Limb (tissue), 2 donors: ENCODE results near the gene PPP2R5C.

Experiments
- DNase-seq, 2 donors: peaks; one replicate each; pipeline ENCODE4 v3.0.0-alpha.2; 2016; ENCODE audit errors: extremely low spot score in 2 of 2

Gene PPP2R5C

DNA sequence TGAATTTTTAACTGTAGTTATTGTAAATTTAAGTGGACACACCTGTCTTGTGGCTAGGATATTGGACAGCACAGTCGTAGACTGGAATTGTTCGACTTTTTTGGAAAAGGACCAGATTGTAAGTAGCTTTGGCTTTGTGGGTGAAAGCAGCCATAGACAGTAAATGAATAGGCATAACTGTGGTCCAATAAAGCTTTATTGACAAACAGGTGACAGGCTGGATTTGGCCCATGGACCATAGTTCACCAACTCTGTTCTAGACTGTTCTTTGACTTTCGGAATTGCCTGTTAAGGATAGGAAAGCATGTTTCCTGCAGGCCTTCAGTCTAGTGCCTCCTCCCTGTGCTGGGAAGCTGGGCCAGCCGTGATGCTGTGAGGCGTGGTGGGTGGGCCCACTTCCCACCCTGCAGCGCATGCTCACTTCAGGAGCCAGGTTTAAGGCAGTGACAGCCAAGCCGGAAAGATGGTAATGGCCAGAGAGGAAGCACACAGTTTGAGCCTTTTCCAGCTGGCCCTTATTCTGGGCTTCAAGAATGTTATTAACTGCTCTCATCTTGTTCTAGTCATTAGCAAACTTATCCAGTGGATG, 51.8 kb downstream of the PPP2R5C start:
- no peak for DNase-seq

DNA sequence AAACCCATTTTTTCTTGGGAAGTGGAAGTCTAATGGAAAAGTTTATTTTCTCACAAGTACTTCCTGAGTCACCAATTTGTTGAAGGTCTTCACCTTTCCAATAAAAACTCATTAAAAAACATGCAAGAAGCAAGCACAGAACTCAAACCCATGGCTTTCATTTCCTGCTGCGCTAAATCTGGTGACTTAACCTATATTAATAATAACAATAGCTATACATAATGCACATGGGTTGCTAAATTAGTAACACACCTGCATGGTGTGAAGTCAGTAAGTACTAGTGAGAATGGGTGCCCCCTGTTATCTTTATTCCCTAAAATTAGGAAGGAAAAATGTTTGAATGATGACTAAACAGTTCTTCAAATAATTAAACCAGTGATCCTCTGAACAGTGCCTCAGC, 52.3 kb downstream of the PPP2R5C start:
- DNase-seq, result no peak

DNA sequence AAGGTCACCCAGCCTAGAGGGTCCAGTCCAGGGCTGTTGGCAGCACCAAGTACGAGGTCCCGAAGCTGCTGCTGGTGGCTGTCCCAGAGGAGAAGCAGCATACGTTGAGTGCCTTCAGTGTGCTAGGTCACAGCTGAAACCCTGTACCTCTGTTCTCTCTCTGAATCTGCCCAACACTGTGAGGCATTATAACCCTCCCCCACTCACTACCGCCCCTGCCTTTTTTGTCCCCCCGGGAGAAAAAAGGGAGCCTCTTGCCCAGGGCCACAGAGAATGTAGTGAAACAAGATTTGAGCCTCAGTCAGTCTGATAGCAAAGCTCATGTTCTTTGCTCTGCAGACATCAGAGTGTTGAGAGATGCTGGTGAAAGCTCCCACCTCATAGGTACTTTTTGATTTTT, 53.4 kb downstream of the PPP2R5C start:
- no peak for DNase-seq

DNA sequence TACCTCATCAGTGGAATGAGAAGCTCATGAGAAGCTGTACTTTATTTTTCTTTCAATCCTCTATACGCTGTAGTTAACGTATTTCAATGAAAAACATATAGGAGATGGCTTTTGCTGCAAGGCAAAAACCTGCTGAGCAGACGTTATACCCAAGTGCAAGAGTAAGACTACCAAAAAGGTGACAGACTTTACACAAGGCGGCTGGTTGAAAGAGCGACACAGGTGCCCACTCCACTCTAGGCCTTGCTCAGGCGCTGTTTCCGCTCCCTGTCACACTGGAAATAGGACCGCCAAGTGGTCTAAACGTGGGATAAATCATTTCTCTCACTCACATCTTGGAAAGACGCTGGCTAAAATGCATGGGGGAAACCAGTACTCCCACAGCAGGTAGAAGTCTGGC, 54.5 kb downstream of the PPP2R5C start:
- no peak for DNase-seq

DNA sequence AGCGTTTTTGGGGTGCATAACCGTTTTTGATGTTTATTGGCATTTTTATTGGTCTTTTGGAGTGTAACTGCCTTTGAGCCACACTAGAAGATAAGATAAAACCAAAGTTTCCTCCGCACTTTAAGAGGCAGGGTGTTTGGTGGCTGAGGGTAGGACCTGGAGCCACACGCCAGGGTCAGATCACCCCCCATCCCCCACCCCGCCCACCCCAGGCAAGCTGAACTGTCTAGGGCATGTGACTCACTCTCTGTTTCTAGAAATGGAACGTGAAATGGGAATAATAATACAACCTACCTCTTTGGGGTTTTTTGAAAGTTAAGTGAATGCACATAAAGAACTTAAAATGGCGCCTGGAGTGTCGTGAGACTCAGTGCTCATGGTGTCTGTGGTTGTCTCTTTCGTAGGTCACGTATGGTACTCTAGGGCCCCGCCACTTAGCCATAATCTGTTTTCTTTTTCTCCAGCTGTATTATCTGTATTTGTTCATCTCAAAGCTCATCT, 56.0 kb downstream of the PPP2R5C start:
- DNase-seq, result no peak

DNA sequence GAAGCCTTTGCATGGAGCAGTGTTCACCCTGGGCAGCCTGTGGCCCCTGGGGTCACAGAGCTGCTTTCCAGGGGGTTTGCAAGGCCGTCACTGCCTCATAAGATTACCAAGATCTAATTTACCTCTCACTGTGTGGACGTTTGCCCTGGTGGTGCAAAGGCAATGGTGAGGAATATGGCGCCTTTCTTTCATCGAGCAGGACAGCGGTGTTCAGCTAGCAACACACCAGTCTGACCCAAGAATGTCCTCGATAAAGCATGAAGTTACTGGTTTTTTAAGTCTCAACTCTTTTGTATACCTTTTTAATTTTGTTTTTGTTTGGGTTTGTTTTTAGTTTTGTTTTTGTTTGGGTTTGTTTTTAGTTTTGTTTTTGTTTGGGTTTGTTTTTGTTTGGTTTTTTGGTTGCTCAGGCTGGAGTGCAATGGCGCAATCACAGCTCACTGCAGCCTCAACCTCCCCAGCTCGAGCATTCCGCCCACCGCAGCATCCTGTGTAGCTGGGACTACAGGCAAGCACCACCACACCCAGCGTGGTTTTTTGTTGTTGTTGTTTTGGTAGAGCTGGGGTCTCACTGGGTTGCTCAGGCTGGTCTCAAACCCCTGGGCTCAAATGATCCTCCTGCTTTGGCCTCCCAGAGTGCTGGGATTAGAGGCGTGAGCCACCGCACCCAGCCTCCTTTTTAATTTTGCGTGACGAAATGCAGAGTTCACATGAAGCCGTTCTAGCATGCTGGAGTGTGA, 57.9 kb downstream of the PPP2R5C start:
- no peak for DNase-seq

DNA sequence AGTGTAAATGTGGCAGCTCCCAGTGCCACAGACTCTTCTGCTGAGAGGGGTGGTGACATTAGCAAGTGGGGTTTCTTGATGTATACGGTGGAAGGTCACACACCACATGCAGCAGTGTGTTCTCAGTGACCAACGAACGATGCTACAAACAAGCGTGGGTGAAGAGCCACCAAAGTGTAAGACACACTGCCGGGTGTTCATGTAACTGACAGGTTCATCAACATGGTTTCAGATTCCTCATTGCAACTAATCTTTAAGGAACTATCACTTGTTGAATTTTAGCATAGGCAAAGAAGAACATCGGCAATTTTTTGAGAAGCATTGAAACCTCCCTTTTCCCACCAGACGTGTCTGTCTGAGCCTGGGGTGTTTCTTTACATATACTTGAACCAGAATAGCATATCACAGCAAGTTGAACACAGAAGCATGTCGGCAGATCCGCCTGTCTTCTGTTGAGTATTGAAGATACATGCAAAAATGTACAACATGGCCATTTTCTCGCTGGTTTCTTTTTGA, 58.8 kb downstream of the PPP2R5C start:
- no peak for DNase-seq

DNA sequence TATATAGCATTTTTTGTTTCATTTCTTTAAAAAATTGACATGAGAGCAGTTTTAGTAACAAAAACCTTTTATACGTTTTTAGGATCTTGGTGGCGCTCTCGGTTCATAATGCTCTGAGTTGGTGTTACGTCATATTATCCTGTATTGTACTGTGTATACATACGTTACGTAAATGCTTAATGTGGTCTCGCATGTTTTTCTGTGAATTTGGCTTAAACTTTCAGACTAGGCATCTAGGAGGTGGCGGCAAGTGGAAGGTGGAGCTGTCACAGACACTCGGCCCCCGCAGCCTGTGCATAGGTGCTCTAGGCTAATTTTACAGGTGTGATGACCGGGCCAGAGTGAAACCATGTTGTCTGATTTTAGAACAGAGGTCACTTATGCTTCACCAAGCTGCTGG, 60.0 kb downstream of the PPP2R5C start:
- DNase-seq, result no peak

DNA sequence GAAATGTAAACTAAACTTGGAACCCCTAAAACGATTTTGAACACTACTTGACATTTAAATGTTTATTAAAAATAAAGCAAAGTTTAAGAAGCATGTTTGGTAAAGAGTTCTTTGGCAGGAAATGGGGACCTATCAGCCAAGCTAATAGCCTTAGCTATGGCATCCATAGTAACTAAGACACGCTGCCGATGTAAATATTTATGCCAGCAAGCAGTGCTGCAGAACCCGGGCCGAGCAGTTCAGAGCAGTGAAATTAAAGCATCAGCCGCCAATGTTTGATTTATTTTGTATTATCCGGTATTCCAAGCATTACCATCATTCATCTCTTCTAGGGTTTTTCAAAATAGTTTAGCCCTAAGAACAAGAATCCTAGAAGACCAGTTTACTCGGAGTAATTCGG, 61.6 kb downstream of the PPP2R5C start:
- no peak for DNase-seq

DNA sequence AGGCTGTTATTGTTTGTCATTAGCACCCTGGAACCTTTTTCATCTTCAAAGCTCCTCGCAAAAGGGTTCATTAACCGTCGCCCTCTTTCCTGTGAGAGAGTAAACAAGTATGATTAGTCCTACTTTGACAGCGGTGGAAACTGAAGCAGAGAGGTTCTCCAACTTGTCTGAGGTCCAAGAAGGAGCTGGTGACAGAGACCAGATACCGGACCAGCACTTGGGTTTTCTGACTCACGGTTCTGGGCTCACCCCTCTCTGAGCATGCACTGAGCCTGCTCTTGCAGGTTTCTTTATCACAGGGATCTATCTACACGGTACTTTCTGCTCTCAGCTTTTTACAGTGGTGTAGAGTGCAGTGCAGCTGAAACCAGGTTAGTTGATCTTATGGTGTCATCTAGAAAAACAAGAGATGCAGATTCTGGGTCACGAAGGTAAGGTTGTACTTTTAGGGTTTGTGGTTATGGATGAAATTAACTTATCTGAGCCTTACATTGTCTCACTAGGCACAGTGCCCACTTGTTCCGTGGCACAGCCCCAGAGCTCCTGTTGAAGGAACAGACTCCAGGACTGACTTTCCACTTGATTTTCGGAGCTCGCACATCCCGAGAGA, 62.1 kb downstream of the PPP2R5C start:
- no peak for DNase-seq

DNA sequence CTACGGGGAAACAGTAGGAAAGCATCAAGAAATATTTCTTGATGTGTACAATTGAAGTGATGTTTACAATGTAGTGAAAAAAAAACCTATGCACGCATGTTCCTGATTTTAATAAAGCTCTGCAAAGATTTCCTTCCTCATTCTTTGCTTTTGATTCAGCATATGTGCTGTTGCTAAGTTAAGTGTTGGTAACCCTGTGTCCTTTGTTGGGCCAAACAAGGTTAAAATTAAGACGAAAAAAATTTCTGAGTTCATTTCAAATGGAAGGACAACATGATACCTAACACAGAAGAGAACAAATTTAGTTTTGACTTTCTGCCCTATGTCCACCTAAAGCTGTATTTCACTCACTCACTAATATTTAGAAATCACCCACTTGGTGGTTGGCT, 62.8 kb downstream of the PPP2R5C start:
- DNase-seq, result no peak

DNA sequence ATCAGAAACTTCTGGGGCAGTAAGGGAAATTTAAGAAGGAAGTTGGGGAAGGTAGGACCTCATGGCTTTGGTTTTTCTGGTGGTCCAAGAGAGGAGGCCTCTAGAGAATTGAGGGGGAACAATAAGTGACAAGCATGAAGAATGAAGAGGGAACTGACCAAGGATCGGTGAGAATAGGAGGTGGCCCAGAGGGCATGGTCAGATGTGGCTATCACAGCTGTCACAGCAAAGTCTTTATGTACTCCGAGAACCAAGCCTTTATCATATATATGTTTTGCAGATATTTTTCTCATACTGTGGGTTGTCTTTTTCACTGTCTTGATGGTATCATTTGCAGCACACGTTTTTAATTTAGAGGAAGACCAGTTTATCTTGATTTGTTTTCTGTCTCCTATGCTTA, 64.3 kb downstream of the PPP2R5C start:
- no peak for DNase-seq

DNA sequence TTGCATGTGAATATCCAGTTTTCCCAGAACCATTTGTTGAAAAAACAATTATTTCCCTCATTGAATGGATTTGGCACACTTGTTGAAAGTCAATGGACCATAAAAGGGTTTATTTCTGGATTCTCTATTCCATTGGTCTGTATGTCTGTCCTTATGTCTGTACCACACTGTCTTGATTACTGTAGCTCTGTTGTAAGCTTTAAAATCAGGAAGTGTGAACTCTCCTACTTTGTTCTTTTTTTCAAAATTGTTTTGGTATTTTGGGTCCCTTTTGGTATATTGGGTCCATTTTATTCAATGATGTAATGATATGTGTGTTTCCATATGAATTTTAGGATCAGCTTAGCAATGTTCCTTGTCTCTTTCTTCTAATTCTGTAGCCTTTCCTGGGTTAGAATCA, 64.8 kb downstream of the PPP2R5C start:
- no peak for DNase-seq

DNA sequence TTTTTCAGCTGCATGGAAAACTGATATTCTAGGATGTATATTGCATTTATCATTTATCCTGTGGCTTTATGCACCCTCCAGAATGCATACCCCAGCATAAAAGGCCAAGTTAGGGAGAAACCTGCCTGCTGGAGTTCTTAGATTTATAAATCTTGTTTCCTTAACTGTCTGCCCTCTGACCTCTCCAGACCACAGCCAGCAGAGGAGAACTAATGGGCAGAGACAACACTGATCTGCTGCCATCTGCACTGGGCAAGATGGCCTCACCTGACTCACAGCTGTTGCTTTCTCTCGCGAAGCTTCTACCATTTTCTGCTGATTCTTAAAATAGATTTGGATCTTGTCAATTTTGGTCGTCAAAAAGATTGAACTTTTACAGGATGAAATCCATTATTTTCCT, 65.8 kb downstream of the PPP2R5C start:
- DNase-seq, result no peak

DNA sequence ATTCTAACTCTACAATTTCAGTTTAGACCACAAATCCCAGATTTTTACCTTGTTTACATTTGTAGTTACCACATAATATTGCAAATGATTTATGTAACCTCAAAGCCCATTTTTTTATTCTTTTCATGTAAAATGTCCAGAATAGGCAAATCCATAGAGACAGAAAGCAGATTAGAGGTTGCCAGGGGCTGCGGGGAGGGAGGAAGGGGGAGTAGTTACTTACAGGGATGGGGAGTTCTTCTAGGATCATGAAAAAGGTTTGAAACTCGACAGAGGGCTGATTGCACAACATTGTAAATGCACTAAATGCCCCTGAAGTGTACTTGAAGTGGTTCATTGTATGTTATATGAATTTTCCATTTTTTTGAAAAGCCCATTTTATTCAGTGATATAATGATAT, 66.5 kb downstream of the PPP2R5C start:
- DNase-seq, result no peak

DNA sequence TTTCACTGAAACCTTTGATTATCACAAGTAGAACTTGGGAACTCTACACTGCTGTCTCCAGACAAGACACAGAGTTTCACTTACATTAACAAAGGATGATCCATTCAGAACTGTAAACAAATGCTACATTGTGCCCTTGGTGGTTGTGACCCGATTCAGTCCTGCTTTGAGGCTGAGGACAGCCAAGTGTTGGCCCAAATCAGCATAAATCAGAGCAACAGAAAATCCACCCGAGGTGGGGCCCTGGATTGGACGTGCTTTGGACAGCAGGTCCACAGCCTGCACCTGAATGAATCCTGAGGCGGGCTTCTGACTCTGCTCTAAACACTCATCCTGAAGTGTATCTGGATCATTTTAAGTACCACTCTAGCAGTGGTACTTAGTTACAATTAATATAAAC, 68.8 kb downstream of the PPP2R5C start:
- no peak for DNase-seq

DNA sequence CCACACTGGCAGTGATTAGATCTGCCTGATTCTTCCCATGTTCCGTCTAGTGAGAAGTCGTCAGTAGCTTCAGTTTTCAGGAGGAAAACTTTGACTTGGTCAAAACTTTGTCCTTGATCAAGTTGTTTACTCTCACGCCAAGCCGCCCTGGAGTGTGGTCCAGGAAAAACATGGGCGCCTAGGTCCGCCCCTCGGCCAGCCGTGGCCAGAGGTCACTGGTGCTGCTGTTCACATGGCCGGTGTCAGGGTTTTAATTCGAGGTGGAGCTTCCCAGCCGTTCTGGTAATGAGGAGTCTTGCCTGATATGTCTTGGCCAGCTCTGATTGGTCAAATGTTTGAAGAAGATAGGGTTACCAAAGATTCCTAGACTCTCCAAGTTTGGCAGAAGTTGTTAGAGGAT, 71.5 kb downstream of the PPP2R5C start:
- no peak for DNase-seq

DNA sequence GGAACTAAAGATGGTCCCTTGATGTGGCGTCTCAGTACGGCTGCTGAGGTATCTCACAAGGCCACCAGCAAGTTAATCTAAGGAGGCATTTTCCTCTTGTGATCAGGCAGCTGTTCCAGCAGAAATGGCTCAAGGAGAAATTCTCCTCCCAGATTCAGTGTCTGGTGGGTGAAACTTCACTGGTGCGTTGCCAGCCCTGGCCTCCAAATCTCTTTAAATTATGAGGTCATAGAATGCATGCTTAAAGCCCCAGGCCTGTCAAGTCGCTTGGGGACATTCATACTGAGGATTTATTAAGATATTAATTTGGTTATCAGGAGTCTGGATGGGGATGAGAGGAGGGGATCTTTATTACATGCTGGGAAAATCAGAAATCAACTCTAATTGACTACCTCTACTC, 72.9 kb downstream of the PPP2R5C start:
- DNase-seq, result no peak

DNA sequence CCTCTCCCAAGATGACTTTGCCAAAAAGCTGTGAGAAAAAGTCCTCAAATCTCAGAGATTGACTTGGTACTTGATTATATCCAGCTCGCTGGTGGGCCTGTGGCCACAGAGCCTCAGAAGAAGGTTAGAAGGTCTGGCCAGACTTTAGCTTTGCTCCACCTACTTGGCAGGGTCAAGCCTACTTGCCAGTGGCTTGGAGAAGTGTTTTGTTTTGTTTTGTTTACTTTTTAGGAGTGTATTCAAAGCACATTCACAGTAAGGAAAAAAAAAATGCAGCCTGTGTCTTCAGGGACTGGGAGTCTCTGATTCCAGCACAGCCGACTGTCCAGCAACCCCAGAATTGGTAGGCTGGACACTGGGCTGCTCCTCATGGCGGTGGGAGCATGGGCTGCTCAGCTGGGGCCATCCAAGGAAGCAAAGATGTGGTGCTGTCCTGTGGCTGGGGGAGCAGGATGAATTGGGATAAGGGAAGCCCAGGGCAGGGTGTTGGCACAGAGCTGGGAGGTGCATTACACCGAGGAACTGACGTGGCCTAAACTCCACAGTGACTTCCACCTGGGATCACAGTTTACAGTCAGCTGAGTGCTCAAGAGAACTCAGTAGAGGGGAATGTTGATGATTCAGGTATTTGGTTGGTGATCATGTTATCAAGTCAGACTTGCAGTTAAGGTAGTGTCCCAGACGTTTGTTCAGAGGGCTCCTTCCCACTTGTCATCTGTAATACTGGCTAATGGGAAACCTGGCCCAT, 73.5 kb downstream of the PPP2R5C start:
- no peak for DNase-seq

DNA sequence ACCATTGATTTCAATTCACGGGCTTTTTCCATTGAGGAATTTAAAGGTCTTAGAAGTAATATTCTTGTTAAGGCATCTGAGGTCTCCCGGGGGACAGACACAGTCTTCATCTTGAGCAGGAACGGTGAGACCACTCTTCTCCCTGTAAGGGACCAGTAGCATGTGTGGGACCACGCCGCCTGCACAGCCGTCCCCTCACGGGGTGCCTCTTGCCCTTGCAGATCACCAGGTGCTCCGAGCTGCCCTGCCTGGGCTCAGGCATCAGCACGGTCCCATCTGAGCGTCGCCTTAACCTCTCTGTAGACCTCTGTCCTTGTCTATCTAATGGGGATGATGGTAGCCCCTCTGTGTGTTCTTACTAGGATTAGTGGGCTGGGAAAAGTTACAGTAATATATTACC, 74.1 kb downstream of the PPP2R5C start:
- DNase-seq, result no peak

DNA sequence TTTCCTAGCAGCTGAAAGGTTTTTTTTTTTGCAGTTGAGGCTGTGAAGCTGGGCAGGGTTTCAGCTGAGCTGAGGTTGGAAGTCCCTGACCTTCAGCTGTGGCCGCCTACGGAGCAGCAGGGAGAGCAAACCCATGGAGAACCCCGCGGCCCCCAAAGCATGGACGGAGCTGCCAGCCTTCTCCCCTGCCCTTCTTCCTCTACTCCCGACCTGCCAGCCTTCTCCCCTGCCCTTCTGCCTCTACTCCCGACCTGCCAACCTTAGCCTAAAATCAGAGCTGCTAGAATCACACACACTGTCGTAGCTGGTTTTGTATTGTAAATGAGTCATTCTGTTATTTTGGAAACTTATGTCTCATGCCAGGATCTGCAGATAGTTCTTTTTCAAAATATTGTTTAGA, 74.6 kb downstream of the PPP2R5C start:
- no peak for DNase-seq

DNA sequence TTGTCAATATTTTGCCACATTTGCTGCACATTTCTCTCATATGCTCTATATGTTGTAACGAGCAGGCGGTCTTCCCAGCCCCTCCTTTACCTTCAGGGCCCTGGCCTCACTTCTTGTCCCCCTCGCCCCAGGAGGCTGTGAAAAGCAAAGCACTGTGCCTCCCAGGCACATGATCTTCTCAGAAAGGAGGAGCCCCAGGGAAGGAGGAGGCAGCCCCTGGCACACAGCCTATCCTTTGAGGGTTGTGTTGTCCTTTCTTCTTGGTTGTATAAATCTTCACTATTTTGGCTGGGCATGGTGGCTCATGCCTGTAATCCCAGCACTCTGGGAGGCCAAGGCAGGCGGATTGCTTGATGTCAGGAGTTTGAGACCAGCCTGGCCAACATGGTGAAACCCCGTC, 77.0 kb downstream of the PPP2R5C start:
- DNase-seq, result no peak
